ENCODE results near the gene STK26.

The STK26 gene

DNA sequence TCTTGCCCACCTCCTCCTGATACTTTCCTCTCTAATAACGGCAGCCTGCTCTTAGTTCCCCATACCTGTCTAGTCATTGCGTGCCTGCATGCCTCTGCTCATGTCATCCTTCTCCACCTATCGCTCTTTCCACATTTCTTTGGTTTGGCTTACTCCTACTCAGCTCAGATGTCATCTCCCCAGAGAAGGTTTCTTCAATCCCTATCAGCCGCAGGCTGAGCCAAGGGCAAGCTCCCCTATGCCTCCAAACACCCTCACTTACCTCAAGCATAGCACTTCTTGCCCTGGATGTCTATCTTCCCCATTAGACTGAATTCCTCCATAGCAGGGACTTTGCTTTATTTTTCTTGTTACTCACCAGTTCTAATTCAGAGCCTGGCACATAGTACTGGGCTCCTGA is 78.1 kb downstream of the STK26 start:
- no peak for DNase-seq

DNA sequence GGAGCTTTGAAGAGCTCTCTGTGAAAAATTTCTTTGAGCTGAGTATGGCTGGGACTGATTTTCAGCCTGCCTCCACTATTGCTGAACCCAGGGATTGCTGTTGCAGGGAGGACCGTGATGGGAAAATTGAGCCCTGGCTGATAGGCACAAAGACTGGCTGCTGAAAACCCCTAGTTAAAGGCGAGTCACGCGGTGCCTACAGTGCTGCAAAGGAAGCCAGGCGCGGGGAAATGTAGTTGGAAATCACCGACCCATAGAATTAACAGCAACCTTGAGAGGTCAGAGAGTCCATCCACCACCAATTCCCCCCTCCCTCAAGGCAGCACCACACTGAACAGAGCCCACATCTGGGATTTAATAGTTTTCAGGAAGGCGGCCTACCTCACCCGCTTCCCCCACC is 78.7 kb downstream of the STK26 start:
- DNase-seq = no peak

- DNase-seq = no peak
Measured at GRCh38 chrX:132107291-132107690, 84.2 kb downstream of the STK26 start.

DNA sequence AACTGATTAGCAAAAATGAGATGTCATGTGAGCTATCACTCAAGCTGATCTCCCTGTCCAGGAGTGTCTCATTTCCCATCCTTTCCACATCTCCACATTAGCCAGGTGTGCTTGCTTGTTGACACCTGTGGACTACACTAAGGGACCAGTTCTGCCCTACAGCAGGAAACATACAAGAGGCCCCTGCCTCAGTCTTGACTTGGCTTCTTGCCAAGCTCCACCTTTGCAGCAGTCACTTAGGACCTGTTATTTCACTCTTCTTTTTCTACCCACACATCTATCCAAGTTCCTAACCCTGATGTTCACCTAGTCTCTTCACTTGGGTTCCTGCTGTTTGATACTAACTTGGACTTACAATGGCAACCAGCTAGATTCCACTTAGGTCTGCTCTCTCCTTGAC is 91.5 kb downstream of the STK26 start:
- no peak for DNase-seq

DNA sequence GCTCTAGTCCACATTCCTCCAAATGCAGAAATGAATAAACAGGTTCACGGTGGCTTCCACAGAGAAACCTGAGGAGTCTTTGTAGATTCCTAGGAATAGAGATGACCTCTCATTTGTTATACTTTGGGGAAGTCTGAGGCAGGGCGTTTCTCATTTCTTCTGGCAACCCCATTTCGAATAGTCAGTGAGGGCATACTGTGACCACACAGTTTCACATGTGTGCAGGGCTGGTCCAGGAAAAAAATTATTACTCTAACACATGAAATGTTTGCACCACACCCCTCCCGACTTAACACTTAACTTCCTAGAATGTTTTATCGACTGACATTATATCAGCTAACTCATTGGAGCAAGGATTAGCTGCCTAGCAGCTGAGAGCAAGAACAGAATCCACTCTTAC is 92.7 kb downstream of the STK26 start:
- no peak for DNase-seq

GRCh38 chrX:132118358-132118757 is 95.3 kb downstream of the STK26 start:
- no peak for DNase-seq

GRCh38 chrX:132119283-132119682 is 96.2 kb downstream of the STK26 start:
- DNase-seq = no peak

GRCh38 chrX:132119821-132120515 is 96.9 kb downstream of the STK26 start:
- no peak for DNase-seq

DNA sequence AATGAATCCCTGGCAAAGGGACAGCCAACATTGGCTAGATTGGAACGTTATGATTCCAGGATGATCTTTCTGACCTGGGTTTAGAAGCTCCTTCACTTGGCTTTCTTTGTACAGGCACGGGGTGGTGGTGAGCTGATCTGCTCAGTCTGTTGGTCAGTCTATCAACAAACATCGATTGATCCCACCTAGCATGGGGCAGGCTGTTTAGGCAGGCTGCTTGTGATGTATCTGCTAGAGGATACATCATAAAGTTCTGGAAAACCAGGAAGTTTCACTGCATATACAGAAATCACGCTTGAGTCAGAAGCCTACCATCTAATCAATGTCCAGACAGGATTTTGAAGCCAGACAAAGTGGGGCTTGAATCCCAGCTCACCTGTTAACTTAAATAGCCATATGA is 97.8 kb downstream of the STK26 start:
- no peak for DNase-seq
